Measurements from ENCODE around the gene NKD1.
"Not testable (repeated sequence)": the region's sequence is repeated elsewhere in the genome, so short reads cannot be mapped to it uniquely, and the experiment has no call there.

The NKD1 gene

GRCh38 chr16:50576403-50577113 lies 28.4 kb downstream of the NKD1 start:
- no peak overlapping the region for H3K27ac ChIP-seq (ENCODE audit: insufficient read depth, low read length, poor library complexity, severe bottlenecking)
- no peak for DNase-seq
- no peaks in the 10 kb centered on the region for H3K36me3 ChIP-seq (ENCODE audit: control insufficient read depth, insufficient read depth, low read length)
- no peaks in the 10 kb centered on the region for H3K4me1 ChIP-seq (ENCODE audit: control insufficient read depth, insufficient read depth, low read length, poor library complexity, severe bottlenecking)
- no peaks in the 10 kb centered on the region for H3K27me3 ChIP-seq (replicated peaks; ENCODE audit: control insufficient read depth, insufficient read depth, low read length, poor library complexity, severe bottlenecking)
- H3K9me3 ChIP-seq (ENCODE audit: control insufficient read depth, low read length) = no peaks in the 10 kb centered on the region
- no peak overlapping the region for H3K4me3 ChIP-seq (ENCODE audit: insufficient read depth, low read depth, low read length, poor library complexity, severe bottlenecking)

GRCh38 chr16:50578137-50578536 lies 29.9 kb downstream of the NKD1 start:
- Histone ChIP-seq H3K27ac (ENCODE audit: insufficient read depth, low read length, poor library complexity, severe bottlenecking) (no peak overlapping the region), H3K9me3 (ENCODE audit: control insufficient read depth, low read length) (no peaks in the 10 kb centered on the region), H3K36me3 (ENCODE audit: control insufficient read depth, insufficient read depth, low read length) (no peaks in the 10 kb centered on the region), H3K27me3 (replicated peaks; ENCODE audit: control insufficient read depth, insufficient read depth, low read length, poor library complexity, severe bottlenecking) (no peaks in the 10 kb centered on the region), H3K4me1 (ENCODE audit: control insufficient read depth, insufficient read depth, low read length, poor library complexity, severe bottlenecking) (no peaks in the 10 kb centered on the region), H3K4me3 (ENCODE audit: insufficient read depth, low read depth, low read length, poor library complexity, severe bottlenecking) (no peak overlapping the region)
- DNase-seq = no peak

DNA sequence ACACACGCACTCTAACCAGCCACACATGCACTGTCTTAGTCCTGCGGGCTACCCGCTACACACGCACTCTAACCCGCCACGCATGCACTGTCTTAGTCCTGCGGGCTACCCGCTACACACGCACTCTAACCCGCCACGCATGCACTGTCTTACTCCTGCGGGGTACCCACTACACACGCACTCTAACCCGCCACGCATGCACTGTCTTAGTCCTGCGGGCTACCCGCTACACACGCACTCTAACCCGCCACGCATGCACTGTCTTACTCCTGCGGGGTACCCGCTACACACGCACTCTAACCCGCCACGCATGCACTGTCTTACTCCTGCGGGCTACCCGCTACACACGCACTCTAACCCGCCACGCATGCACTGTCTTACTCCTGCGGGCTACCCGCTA lies 31.2 kb downstream of the NKD1 start:
- not testable (repeated sequence) for H3K4me3 ChIP-seq (ENCODE audit: insufficient read depth, low read depth, low read length, poor library complexity, severe bottlenecking); DNase-seq

DNA sequence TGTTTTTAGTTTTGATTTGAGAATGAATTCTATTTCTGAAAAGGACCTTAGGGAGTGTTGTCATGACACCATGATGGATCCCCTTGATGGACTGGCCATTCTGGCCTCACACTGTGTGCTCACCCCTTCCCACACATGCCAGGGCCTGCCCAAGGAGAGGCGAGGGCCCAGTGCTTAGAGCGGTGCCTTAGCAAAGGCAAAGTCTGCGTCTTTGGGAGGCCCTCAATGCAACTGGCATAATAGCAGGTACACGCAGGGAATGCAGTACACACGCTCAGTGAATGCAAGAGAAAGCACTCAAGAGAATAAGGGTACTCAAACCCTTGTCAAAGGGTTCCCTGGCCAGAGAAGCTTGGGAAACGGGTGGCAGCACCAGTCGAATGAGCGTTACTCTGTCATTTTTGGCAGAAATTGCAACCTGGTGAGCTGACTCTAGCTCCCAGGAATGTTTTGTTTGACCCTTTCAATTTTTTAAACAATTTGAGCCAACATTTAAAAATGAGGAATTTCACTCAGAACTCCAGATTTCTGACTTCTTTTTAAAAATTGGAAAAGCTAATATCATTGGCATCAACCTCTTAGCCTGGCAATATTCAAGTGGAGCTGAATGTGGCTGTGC lies 32.1 kb downstream of the NKD1 start:
- H3K4me3 ChIP-seq (ENCODE audit: insufficient read depth, low read depth, low read length, poor library complexity, severe bottlenecking) = no peak overlapping the region
- no peak for DNase-seq
- no peaks in the 10 kb centered on the region for H3K4me1 ChIP-seq (ENCODE audit: control insufficient read depth, insufficient read depth, low read length, poor library complexity, severe bottlenecking)
- H3K27ac ChIP-seq (ENCODE audit: insufficient read depth, low read length, poor library complexity, severe bottlenecking) = no peak overlapping the region
- H3K36me3 ChIP-seq (ENCODE audit: control insufficient read depth, insufficient read depth, low read length) = no peaks in the 10 kb centered on the region
- H3K27me3 ChIP-seq (replicated peaks; ENCODE audit: control insufficient read depth, insufficient read depth, low read length, poor library complexity, severe bottlenecking) = no peaks in the 10 kb centered on the region
- H3K9me3 ChIP-seq (ENCODE audit: control insufficient read depth, low read length) = no peaks in the 10 kb centered on the region

More for the DNA sequence above, 31.2 kb downstream of the NKD1 start:
- H3K36me3 ChIP-seq (ENCODE audit: control insufficient read depth, insufficient read depth, low read length); H3K4me1 ChIP-seq (ENCODE audit: control insufficient read depth, insufficient read depth, low read length, poor library complexity, severe bottlenecking); H3K9me3 ChIP-seq (ENCODE audit: control insufficient read depth, low read length); H3K27me3 ChIP-seq (replicated peaks; ENCODE audit: control insufficient read depth, insufficient read depth, low read length, poor library complexity, severe bottlenecking); H3K27ac ChIP-seq (ENCODE audit: insufficient read depth, low read length, poor library complexity, severe bottlenecking): not testable (repeated sequence)

DNA sequence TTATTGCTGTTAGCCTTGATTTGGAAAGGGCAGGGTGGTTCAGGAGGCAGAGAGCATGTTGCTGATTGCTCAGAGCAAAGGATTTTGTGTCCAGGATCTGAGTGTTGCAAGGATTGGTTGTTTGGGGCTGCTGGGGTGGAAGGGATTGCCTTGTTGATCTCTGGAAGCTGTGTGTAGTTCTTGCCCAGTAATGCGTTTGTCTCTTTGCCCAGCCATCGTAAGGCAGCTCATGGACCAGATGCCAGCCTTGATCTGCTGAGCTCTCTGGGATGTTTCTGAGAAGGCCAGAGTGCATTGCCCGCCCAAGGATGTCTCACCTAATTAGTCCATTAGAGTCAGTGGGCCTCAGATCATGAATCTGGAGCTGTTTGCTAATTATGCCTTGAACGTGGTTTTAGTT lies 33.6 kb downstream of the NKD1 start:
- DNase-seq = no peak
- H3K9me3 ChIP-seq (ENCODE audit: control insufficient read depth, low read length) = no peaks in the 10 kb centered on the region
- H3K27me3 ChIP-seq (replicated peaks; ENCODE audit: control insufficient read depth, insufficient read depth, low read length, poor library complexity, severe bottlenecking) = no peaks in the 10 kb centered on the region
- no peaks in the 10 kb centered on the region for H3K36me3 ChIP-seq (ENCODE audit: control insufficient read depth, insufficient read depth, low read length)
- H3K27ac ChIP-seq (ENCODE audit: insufficient read depth, low read length, poor library complexity, severe bottlenecking) = no peak overlapping the region
- H3K4me1 ChIP-seq (ENCODE audit: control insufficient read depth, insufficient read depth, low read length, poor library complexity, severe bottlenecking) = no peaks in the 10 kb centered on the region
- no peak overlapping the region for H3K4me3 ChIP-seq (ENCODE audit: insufficient read depth, low read depth, low read length, poor library complexity, severe bottlenecking)

DNA sequence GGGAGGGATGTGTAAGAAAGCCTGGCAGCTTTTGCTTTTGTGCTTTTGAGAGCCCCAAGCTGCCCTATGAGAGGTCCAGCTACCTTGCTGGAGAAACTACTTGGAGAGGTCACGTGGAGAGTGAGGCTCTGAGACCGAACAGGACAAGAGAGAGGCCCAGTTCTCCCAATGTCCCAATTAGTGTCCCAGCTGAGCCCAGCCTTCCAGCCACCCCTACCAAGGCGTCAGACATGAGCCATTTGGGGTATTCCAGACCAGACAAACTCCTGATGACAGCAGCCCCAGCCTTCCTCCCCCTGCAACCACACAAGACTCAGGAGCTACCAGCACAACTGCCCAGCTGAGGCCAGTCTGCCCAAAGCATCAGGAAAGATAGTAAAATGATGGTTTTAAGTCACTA lies 35.0 kb downstream of the NKD1 start:
- no peak for DNase-seq
- no peaks in the 10 kb centered on the region for H3K36me3 ChIP-seq (ENCODE audit: control insufficient read depth, insufficient read depth, low read length)
- H3K9me3 ChIP-seq (ENCODE audit: control insufficient read depth, low read length) = no peaks in the 10 kb centered on the region
- H3K4me1 ChIP-seq (ENCODE audit: control insufficient read depth, insufficient read depth, low read length, poor library complexity, severe bottlenecking) = no peaks in the 10 kb centered on the region
- no peak overlapping the region for H3K4me3 ChIP-seq (ENCODE audit: insufficient read depth, low read depth, low read length, poor library complexity, severe bottlenecking)
- no peaks in the 10 kb centered on the region for H3K27me3 ChIP-seq (replicated peaks; ENCODE audit: control insufficient read depth, insufficient read depth, low read length, poor library complexity, severe bottlenecking)
- H3K27ac ChIP-seq (ENCODE audit: insufficient read depth, low read length, poor library complexity, severe bottlenecking) = no peak overlapping the region

DNA sequence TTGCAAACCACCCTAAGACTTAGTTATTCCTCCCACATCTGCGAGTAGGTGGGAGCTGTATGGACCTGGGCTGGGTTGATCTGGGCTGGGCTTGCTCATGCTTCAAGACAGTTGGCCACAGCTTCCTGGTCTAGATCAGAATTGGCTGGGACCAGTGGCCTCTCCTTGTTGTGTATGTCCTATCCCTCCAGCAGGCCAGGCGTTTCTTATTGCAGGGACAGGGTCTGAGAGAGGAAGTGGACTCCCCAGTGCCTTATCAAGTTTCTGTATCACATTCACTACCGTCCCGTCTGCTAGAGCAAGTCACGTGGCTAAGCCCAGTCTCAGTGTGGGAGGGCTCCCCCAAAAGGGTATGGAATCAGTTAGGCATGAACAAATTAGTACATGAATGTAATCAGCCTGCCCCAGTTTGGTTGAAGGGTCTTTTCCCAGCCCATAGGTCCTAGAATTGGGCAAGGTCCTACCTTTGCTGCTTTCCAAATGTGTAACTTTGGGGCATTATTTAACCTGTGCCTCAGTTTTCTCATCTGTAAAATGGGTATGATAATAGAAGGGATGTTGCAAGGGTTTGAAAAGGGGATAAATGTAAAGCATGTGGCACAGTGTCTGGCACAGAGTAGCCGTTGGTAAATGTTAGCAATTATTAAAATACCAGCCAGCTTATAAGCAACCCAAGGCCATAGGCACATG lies 36.0 kb downstream of the NKD1 start:
- Histone ChIP-seq H3K9me3 (ENCODE audit: control insufficient read depth, low read length) (no peaks in the 10 kb centered on the region), H3K36me3 (ENCODE audit: control insufficient read depth, insufficient read depth, low read length) (no peaks in the 10 kb centered on the region), H3K27me3 (replicated peaks; ENCODE audit: control insufficient read depth, insufficient read depth, low read length, poor library complexity, severe bottlenecking) (no peaks in the 10 kb centered on the region), H3K4me1 (ENCODE audit: control insufficient read depth, insufficient read depth, low read length, poor library complexity, severe bottlenecking) (no peaks in the 10 kb centered on the region), H3K27ac (ENCODE audit: insufficient read depth, low read length, poor library complexity, severe bottlenecking) (no peak overlapping the region), H3K4me3 (ENCODE audit: insufficient read depth, low read depth, low read length, poor library complexity, severe bottlenecking) (no peak overlapping the region)
- DNase-seq = no peak

DNA sequence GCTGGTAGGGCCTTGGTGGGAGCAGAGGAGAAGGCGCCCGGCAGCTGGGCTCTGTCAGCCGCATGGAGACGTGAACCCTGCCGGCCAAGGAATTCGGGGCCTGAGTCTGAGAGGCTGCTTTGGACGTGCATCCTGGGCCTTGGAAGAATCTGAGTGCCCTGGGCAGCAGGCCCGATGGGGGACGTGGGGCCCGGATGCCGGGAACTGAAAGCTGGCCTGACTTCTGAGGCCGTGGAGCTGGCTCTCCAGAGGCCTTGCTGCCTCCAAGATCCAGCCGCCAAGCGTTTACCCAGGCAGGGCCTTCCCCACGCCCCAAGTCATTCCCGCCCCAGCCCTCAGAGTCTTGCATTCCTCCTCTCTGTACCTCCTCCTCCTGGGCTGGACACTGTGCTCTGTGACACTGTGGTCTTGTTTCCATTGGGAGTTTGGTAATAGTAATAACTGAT lies 37.2 kb downstream of the NKD1 start:
- DNase-seq = no peak
- Histone ChIP-seq H3K4me1 (ENCODE audit: control insufficient read depth, insufficient read depth, low read length, poor library complexity, severe bottlenecking) (no peaks in the 10 kb centered on the region), H3K27ac (ENCODE audit: insufficient read depth, low read length, poor library complexity, severe bottlenecking) (no peak overlapping the region), H3K9me3 (ENCODE audit: control insufficient read depth, low read length) (no peaks in the 10 kb centered on the region), H3K36me3 (ENCODE audit: control insufficient read depth, insufficient read depth, low read length) (no peaks in the 10 kb centered on the region), H3K27me3 (replicated peaks; ENCODE audit: control insufficient read depth, insufficient read depth, low read length, poor library complexity, severe bottlenecking) (no peaks in the 10 kb centered on the region), H3K4me3 (ENCODE audit: insufficient read depth, low read depth, low read length, poor library complexity, severe bottlenecking) (no peak overlapping the region)

DNA sequence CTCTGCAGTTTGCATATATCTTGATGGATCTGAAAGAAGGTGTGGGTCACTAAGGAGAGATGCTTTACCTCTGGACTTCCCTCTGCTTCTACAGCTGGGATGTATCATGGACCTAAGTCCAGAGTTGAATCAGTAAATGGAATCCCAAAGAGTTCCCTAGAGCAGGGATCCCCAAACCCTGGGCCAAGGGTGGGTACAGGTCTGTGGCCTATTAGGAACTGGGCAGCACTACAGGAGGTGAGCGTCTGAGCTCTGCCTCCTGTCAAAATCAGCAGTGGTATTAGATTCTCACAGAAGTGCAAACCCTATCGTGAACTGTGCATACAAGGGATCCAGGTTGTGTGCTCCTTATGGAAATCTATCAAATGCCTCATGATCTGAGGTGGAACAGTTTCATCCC lies 39.3 kb downstream of the NKD1 start:
- no peak for DNase-seq
- no peaks in the 10 kb centered on the region for H3K9me3 ChIP-seq (ENCODE audit: control insufficient read depth, low read length)
- H3K36me3 ChIP-seq (ENCODE audit: control insufficient read depth, insufficient read depth, low read length) = no peaks in the 10 kb centered on the region
- H3K4me1 ChIP-seq (ENCODE audit: control insufficient read depth, insufficient read depth, low read length, poor library complexity, severe bottlenecking) = no peaks in the 10 kb centered on the region
- H3K4me3 ChIP-seq (ENCODE audit: insufficient read depth, low read depth, low read length, poor library complexity, severe bottlenecking) = no peak overlapping the region
- H3K27me3 ChIP-seq (replicated peaks; ENCODE audit: control insufficient read depth, insufficient read depth, low read length, poor library complexity, severe bottlenecking) = no peaks in the 10 kb centered on the region
- H3K27ac ChIP-seq (ENCODE audit: insufficient read depth, low read length, poor library complexity, severe bottlenecking) = no peak overlapping the region

DNA sequence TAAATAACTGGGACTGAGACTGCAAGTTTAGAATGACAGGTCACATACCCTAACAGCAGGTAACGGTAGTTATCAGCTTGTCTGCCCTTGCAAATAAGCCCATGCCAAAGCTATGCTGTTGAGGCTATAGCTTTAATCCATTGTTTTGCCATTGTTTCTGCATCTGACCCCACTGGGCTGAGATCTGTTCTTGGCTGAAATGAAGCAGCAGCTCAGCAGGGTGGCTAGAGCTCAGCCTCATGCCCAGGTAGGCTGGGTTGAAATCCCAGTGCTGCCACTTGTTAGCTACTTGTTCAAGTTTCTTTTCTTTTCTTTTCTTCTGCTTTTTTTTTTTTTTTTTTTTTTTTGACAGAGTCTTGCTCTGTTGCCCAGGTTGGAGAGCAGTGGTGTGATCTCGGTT lies 40.1 kb downstream of the NKD1 start:
- Histone ChIP-seq H3K36me3 (ENCODE audit: control insufficient read depth, insufficient read depth, low read length) (no peaks in the 10 kb centered on the region), H3K4me3 (ENCODE audit: insufficient read depth, low read depth, low read length, poor library complexity, severe bottlenecking) (no peak overlapping the region), H3K9me3 (ENCODE audit: control insufficient read depth, low read length) (no peaks in the 10 kb centered on the region), H3K27ac (ENCODE audit: insufficient read depth, low read length, poor library complexity, severe bottlenecking) (no peak overlapping the region), H3K4me1 (ENCODE audit: control insufficient read depth, insufficient read depth, low read length, poor library complexity, severe bottlenecking) (no peaks in the 10 kb centered on the region), H3K27me3 (replicated peaks; ENCODE audit: control insufficient read depth, insufficient read depth, low read length, poor library complexity, severe bottlenecking) (no peaks in the 10 kb centered on the region)
- no peak for DNase-seq

All from effector memory CD4-positive, alpha-beta T cell (primary cell).